Suprapubic skin (tissue), 4 donors: ENCODE results near the gene CAPN13.
"Not testable (repeated sequence)": the region's sequence is repeated elsewhere in the genome, so short reads cannot be mapped to it uniquely, and the experiment has no call there.

ENCODE experiments used
- CTCF ChIP-seq, 2 donors: fragments of 200-600 bp in 1 of 2; fragments of 450-650 bp in 1 of 2; sonication (generic) in 1 of 2; IDR thresholded peaks; one replicate each; pipeline ENCODE4 v1.5.1; 2016 to 2019; ENCODE audit warnings: antibody characterized with exemption in 2 of 2, mild to moderate bottlenecking in 1 of 2, moderate library complexity in 1 of 2
- EP300 ChIP-seq: sonication (generic); formaldehyde crosslinking; IDR thresholded peaks from one replicate; pipeline ENCODE4 v1.6.1; 2017; ENCODE audit warnings: antibody characterized with exemption
- POLR2A ChIP-seq, 2 donors: fragments of 450-650 bp; IDR thresholded peaks; one replicate each; pipeline ENCODE4 v1.6.1; 2017; ENCODE audit warnings: antibody characterized with exemption in 2 of 2, mild to moderate bottlenecking in 2 of 2, moderate library complexity in 2 of 2
- POLR2AphosphoS5 ChIP-seq, 3 donors: sonication (generic); formaldehyde crosslinking; IDR thresholded peaks; one replicate each; pipeline ENCODE4 v1.6.1; 2017; ENCODE audit warnings: antibody characterized with exemption in 3 of 3

DNA sequence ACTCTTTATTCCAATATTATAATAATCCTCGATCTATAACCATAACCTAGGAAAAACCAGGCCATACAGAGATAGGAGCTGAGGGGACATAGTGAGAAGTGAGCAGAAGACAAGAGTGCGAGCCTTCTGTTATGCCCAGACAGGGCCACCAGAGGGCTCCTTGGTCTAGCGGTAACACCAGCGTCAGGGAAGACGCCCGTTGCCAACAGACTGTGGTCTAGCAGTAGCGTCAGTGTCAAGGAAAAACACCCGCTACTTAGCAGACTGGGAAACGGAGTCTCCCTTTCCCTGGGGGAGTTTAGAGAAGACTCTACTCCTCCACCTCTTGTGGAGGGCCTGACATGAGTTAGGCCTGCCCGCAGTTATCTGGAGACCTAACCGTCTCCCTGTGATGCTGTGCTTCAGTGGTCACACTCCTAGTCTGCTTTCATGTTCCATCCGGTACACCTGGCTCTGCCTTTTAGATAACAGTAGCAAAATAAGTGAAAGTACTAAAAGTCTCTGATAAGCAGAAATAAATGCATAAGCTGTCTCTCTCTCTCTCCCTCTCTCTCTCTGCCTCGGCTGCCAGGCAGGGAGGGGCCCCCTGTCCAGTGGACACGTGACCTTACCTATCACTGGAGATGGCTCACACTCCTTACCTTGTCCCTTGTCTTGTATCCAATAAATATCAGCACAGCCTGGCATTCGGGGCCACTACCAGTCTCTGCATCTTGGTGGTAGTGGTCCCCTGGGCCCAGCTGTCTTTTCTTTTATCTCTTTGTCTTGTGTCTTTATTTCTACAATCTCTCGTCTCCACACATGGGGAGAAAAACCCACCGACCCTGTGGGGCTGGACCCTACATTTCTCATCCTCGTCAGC, 109.8 kb downstream of the CAPN13 start:
- not testable (repeated sequence) for TF ChIP-seq CTCF (IDR thresholded peaks at IDR 0.05); POLR2A (IDR thresholded peaks at IDR 0.05); POLR2AphosphoS5 (IDR thresholded peaks at IDR 0.05); EP300
